Right hindlimb (tissue), 1 donor: Measurements from ENCODE around the gene DNMT3A.

Experiments used
- DNase-seq: peaks from one replicate; pipeline ENCODE4 v3.0.0-alpha.2; 2018

Gene DNMT3A

DNA sequence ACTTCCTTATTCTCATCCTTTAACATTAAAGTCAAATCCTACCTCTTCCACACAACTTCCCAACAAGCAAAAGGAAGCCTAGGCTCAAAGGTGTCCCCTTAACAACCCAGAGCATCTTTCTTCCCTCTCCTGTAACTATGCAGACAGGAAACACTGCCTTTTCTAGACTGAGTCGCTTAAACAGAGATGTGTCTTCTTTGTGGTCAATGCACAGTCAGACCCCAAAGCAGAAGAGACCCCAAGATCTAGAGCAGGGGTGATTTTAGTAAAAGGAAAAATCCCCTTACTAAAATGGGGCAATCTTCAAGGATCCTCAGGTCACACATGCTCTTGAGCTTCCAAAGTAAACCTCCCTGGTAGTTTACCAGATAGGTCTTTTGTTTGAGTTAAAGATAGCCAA, 86.8 kb downstream of the DNMT3A start:
- no peak for DNase-seq

DNA sequence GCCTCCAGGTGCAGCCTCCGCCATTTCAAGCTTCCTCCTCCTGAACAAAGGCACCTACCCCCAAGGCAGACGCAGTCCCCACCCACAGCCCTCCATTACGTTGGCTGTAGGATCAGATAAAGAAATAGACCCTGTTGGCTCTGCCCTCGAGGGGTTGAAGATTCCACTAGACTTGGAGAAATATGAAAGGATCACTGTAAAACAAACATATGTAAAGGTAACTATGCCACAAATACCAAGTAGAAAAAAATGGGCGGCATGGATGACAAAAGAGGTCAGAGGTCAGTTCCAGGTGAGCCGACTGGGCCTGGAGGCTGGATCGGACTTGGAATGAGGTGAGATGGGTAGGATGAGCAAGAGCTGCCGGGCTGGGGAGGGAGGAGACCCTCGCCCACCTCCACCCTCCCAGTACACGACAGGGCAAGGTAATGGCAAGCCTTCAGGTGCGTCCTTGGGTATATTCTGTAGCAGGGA, 88.5 kb downstream of the DNMT3A start:
- DNase-seq = no peak

DNA sequence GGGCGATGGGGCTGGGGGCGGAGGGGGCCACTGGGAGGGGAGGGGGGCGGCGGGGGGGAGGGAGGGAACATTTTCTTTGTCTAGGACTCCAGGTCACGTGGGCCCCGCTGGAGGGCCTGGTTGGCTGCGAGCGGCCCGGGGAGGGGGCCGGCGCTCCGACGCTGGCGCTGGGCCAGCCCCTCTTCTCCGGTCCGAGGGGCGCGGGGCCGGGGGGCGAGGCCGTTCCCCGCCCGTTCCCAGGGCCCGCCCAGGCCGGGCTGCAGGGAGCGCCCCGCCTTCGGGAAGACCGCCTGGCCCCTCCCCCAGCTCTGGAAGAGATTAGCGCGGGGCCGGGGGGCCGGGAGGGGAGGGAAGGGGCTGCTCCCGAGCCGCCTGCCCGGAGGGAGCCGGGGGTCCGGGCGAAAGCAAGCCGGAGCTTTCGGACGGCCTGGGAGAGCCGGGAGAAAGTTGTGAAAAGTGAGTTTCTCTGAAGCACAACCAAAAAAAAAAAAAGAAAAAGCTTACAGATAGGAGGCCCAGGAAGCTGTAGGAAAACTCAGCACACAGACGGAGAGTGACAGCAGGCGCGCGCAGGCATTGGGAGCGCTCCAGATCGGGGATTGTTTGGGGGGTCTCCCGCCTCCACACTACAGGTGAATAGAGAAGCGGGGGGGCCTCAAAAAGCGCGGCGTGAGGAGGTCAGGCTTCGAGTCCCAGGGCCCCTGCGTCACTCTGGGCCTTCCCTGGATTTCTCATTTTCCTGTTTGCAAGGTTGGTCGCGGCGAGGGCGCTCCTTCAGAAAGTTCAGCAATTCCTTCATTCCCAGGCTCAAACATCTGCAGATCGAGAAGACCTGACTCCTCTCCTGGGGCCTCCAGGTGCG, 89.2 kb downstream of the DNMT3A start:
- DNase-seq = peak; percentile 94

DNA sequence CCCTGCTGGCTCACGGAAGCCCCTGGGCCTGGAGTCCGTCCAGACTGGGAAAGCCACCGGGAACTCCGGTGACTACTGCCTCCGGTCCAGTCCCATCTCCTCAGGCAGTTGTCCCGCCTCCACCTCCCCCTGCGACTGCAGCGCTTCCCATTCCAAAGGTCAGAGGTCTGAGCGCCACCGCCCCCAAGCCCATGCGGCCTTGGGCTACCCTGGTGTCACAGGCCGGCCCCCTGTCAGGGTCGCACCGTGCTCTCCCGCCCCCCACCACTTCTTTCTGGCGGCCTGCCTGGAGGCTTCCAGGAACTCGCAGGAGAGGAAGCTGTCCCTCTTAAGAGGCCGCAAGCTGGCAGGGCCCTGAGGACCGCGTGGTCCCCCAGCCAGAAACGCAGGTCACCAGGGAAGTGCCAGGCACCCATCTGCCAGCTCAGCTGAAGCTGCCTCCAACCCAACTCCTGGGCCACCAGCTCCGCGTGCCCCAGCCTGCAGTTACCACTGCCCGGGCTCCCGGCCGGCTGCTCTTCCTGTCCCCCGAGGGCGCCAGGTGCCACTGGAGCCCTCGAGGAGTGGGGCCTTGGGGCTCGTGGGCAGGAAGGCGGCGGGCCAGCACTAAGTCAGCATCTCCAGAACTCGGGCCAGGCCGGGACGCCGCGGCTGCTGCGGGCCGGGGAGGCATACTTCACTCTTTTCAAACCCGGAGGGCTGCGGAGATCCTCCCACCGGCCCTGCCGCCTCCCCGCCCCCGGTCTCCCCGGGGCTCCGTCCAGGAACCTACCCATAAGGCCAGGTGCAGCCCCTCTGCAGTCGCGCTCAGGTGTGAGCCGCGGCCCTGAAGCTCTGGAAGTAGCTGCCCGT, 90.1 kb downstream of the DNMT3A start:
- DNase-seq = peak; percentile 74

DNA sequence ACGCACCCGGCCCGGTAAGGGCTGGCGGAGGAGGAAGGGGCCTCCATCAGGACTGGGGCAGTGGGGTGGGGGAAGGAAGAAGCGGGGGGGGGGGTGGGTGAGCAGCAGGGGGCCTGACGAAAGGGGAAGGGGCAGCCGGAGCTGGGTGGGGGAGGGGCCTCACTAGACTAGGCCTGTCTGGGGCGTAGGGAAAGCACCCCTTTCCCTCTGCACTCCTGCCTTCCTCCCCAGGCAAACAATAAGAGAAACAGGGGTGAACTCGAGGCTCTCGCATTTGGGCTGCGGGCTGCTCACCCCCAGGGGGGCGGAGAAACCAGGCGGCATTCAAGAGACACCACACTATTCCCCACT, 90.7 kb downstream of the DNMT3A start:
- DNase-seq = no peak

DNA sequence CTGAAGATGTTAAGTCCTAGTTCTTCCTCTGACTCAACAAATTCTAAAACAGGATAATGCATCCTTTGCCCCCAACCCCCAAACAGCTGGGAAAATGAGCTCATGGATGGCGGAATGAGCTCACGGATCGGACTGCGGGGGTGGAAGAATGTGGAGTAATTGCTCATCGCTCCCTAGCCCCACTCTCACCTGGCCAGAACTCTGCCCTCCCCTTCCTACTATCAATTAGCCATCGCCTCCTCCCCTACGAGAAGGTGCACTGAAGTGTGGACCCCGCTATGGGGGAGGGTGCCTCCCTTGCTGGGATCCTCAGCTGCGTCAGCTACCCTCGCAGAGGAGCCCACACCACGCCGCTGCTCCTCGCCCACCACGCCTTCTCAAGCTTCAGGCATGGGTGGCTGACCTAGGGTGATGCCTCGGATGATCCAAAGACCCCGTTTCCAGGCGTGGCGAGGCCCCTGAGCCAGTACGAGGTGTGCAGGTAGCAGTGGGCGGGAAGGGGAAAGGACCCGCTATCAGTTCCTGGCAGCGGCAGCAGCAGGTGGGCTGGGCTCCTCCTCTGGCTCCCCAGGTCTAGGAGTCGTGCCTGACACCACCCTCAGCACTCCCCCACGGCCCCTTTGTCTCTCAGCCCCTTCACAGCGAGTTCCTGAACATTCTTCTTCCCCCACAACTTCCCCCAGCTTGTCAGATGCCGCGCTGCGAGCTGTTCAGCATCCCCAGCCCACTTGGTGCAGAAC, 91.2 kb downstream of the DNMT3A start:
- DNase-seq = peak; percentile 53

DNA sequence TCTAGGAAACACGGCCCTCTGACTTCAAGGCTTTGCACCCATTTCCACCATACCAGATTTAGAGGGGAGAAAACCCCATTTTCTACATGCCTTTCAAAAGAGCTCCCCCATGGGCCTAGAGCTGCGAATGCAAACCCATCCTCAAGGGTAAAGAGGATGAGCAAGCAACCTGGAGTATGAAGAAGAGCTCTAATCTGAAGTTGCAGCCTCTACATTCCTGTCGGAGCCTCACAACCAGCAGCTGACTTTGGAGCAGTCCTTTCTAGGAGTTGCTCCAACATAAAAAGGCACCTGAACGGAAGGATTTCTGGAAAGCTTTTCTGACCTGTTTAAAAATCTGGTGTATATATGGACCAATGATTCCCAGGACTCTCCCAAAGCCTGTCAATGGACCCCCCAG, 91.9 kb downstream of the DNMT3A start:
- DNase-seq = no peak

DNA sequence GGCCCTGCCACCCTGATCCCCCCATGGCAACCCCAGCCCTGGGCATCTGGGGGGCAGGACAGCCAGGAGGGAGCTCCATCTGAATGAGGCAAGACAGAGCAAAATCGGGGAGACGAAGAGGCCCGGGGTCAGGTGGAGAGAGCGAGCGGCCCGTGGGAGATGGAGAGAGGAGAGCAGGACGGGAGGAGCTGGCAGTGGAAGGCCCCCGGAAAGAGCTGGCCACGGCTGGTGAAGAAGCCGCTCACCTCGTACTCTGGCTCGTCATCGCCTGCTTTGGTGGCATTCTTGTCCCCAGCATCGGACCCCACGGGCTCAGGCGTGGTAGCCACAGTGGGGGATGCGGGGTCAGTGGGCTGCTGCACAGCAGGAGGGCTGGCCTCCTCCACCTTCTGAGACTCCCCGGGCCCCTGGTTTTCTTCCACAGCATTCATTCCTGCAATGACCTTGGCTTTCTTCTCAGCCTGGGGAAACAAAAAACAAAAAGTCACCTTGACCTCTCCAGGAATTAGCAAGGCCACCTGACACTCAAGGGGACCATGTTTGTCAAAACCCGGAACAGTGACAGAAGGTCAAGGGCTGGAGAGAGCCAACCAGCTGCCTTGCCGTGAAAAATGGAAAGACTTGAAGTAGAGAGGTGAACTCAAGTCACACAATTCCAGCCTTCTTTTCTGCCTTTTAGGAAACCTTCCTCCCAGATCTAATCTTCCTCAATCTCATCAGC, 93.8 kb downstream of the DNMT3A start:
- DNase-seq = no peak

DNA sequence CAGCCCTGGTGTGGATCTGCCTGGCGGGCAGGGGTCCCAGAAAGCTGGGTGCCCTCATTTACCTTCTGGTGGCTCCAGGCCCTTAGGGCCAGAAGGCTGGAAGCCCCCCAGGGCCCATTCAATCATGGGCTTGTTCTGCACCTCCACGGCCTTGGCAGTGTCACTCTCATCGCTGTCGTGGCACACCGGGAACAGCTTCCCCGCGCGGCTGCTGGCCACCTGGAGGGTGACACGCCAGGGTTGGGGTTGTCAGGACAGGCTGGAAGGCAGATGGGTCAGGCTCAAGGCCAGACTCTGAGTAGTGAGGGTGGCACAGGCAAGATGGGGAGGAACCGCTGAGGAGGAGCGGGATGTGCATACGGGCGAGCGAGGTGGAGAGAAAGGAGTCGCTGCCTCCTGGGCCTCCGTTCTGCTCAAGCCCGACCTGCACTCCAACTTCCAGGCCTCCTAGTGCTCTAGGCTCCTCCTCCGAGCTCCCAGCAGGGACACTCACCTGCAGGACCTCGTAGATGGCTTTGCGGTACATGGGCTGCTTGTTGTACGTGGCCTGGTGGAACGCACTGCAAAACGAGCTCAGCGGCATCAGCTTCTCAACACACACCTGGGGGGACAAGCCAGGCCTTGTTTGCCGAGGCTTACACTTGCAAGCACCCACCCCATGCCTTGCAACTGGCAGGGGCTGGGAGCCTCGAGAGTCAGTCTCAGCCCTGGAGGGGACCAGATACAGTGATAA, 95.0 kb downstream of the DNMT3A start:
- DNase-seq = no peak

DNA sequence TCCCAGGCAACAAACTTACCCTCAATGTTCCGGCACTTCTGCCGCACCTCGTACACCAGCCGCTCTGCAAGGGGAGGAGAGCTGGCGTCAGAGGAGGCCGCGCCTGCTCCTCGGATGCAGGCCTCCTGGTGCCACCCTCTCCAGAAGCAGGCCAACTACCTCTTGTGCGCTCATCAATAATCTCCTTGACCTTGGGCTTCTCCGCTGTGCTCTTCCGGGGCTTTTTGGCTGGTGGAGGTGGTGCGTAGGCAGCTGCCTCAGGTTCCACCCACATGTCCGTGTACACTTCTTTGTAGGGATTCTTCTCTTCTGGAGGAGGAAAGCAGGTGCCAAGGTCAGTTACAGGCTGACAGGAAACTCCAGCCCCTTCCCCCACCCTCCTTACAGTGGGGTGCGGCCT, 95.7 kb downstream of the DNMT3A start:
- DNase-seq = no peak

DNA sequence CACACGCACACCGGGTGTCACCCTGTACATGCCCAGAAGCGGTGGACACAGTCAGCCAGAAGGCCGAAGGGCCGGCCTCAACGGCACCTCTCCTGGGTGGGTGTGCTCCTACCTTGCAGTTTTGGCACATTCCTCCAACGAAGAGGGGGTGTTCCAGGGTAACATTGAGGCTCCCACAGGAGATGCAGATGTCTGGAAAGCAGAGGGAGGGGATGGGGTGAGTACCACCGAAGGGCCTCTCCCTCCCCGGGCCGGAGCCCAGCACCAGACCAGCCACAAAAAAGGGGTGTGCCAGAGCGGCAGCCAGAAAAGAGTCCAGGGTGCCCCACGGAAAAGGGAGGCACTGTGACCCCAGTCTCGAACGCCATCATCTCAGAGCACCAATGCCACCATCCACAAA, 96.6 kb downstream of the DNMT3A start:
- no peak for DNase-seq

DNA sequence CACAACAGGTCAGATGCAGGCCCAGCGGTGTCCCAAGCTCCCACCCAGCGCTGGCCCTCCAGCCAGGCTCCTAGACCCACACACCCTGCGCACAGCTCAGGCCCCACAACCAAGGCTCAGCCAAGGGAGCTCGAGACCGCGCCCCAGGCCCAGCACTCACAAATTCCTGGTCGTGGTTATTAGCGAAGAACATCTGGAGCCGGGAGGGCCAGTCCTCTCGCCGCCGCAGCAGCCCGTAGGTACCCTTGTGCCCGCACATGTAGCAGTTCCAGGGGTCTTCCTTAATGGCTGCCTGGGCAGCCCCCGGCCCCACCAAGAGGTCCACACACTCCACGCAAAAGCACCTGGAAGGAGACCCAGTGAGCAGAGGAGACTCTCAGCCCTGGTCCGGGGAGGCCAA, 97.7 kb downstream of the DNMT3A start:
- no peak for DNase-seq

DNA sequence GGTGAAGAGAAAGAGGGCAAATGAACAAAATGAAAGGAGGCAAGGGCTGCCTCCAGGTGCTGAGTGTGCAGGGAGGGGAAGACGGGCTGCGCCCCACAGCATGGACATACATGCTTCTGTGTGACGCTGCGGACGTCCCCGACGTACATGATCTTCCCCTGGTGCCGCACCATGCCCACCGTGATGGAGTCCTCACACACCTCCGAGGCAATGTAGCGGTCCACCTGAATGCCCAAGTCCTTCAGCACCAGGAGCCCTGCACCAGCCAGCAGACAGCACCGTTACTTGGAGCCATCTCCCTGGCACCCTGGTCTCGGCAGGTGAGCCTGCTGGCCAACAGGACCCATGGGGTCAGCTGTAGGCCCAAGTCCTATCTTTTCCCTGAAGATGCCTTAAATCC, 100.3 kb downstream of the DNMT3A start:
- DNase-seq = no peak

DNA sequence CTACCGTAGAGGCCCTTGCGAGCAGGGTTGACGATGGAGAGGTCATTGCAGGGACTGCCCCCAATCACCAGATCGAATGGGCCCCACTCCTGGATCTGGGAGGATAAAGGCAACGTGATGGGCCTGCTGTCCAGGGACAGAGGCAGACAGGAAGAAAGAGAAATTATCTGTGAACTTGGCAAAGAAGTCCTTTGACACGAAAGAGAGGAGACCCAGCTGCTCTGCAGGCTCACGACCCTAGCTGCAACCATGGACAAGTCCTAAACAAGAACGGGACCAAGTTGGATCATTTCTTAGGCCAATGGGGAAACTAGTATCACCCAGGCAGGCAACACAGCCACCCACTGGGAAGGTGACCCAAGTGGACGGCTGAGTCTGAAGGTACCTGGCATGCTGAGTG, 101.1 kb downstream of the DNMT3A start:
- no peak for DNase-seq

DNA sequence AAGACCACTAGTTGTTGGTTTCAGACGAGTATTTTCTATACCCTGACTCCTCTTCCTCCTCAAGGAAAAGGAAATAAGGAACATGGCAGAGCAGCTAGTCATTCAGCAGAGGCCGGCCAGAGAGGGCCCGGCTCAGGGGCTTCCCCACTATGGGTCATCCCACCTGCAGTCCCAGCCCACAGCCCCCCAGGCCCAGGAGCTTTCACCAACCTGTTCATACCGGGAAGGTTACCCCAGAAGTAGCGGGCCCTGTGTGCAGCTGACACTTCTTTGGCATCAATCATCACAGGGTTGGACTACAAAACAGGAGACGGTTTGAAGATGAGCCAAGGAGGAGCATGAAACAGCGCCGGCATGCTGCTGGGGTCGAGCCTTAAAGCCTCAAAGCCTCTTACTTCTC, 102.8 kb downstream of the DNMT3A start:
- DNase-seq = no peak

DNA sequence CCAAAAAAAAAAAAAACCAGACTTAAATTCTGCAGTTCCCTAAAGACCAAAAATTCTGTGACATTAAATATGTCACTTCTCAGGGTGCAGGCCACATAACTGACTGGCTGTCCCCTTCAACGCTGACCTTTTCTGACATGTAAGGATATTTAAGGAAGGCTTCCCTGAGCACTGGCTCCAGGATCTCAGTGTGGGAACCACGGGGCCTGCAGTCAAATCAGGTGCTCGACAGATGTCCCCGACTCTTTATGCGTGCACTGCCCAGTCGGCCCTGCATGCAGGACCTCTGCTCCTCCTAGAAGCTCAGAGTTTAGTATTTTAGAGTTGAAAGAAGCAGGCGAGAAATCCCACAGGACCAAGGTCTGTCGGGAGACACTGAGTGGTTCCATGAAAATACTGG, 104.0 kb downstream of the DNMT3A start:
- no peak for DNase-seq

DNA sequence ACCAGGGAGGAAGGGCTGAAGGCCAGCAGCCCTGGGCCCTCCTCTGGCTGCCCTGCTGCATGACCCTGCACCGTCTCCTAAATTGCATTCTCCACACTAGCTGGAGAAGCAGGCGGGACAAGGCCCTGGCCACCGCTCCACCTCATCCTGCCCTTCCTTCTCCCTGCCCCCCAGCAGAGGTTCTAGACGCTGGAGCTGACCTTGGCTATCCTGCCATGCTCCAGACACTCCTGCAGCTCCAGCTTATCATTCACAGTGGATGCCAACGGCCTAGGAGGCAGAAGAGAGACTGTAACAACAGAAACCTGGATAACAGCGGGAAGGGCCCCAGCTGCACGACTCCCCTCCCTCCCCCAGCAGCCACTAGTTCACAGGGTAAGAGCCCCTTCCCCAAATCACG, 105.0 kb downstream of the DNMT3A start:
- no peak for DNase-seq

DNA sequence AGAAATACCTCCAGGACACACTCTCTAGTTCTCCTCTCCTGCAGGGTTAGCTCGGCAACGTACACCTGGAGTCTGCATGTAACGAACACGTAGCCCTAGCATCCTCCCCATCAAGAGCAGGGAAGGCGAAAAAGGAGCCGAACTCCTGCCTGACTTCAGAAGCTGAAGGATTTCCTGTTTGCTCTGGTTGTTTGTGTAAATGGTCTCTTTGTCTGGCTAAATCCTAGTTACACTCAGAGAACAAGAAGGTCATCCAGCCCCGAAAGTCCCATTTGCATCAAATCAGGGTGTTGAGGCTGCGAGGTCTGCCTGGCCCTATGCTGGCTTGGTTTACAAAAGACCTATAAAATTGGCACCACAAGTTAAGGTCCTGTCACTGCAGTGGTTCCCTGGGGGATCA, 107.0 kb downstream of the DNMT3A start:
- DNase-seq = no peak

DNA sequence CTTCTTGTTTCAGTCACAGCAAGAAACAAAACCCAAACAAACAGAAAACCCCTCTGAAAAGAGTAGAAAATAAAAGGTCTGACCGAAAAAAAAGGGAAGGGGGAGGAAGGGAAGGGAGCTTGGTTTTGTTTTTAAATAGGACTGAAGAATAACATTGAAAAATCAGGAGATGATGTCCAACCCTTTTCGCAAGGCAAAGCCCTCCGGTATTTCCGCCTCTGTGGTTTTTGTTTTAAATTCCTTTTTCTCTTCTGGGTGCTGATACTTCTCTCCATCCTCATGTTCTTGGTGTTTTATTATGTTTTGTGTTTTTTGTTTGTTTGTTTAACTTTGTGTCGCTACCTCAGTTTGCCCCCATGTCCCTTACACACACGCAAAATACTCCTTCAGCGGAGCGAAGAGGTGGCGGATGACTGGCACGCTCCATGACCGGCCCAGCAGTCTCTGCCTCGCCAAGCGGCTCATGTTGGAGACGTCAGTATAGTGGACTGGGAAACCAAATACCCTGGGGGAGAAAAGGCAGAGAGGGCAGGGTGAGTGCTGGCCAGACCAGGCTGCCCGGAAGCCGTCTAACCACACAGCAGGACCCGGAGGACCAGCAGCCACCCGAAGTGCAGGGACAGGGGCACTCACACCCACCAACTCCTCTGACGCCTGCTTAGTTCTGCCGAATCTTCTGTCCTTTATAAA, 107.7 kb downstream of the DNMT3A start:
- no peak for DNase-seq

DNA sequence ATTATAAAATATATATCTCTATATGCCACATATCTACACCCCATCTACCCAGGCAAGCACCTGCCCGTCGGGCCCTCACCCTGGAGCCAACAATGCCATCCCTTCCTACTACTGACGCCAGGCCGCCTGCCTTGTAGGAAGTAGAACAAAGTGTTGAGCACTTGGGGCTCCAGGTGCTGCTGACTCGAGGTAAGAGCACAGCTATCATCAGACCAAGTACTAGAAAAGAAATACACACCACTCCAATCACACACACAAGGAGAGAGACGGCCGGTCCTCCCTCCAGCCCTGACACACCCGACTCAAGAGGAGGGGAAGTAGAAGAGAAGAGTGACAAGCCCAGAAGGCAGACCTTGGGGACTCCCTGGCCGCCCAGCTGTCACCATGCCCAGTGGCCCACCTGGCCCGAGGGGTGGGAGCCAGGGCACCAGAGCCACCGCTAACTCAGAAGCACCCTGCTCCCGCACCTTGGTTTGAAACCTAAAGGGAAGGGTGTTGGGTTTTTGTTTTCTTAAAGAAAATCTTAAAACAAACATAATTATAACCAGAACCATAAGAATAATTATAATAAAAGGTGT, 109.4 kb downstream of the DNMT3A start:
- DNase-seq = no peak

DNA sequence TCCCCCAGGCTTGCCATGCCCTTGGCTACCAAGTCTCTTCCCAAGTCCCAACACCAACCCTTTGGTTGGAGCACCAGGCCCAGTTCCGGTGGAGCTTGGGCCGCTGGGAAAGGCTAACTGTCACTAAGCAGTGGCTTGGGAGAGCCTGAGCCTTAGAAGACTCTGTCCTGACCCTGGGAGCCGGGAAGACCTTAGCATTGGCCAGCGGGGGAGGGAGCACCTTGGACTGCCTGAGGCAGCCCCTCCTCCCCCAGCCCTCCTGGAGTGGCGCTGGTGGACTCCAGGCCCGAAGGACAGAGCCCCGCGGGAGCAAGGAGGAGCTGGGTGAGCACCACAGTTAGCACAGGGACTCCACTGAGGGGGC, 110.8 kb downstream of the DNMT3A start:
- DNase-seq = no peak
